PC-3 (cell line): ENCODE results near the gene MAP2K2. TPM values are rescaled to one million over a fixed set of nuclear protein-coding genes. Genes with fewer than 3 reads are reported as not detected.
A peak's percentile ranks its signal among the peaks of the same experiment; 100 is the strongest.

Source experiments
- ATAC-seq: fragments of 200-7000 bp; cut with Tn5 transposase; 2 replicates; pipeline ENCODE4 v1.9.1; 2020; ENCODE audit warnings: mild to moderate bottlenecking, moderate library complexity
- BruUV-seq: library from RNA; stranded (reverse); fragments of 400-500 nt; replicated peaks from 2 replicates; lab custom pipeline; 2021; lab: Mats Ljungman, UMichigan
- CTCF ChIA-PET: fragments of 300-600 bp; sonication (Branson Sonifier 250); formaldehyde crosslinking; loops from one replicate; lab custom pipeline; 2022; ENCODE audit warnings: antibody characterized with exemption; lab: Charles Lee
- POLR2A ChIA-PET: fragments of 300-600 bp; sonication (Branson Sonifier 250); formaldehyde crosslinking; loops from one replicate; lab custom pipeline; 2022; ENCODE audit warnings: antibody characterized with exemption; ENCODE audit not compliant: unreplicated experiment; lab: Charles Lee
- DNase-seq: peaks from one replicate; pipeline ENCODE4 v3.0.0-alpha.2; 2015
- H2AFZ ChIP-seq: fragments of 300-600 bp; sonication (generic); 2 replicates; pipeline ENCODE4 v1.6.0; 2016; ENCODE audit warnings: antibody characterized with exemption, low read length
- H3F3A ChIP-seq: fragments of 300-600 bp; sonication (generic); one replicate; pipeline ENCODE4 v1.6.0; 2017; ENCODE audit warnings: antibody characterized with exemption, low read length, control low read depth, mild to moderate bottlenecking; ENCODE audit not compliant: unreplicated experiment
- H3K27ac ChIP-seq: fragments of 300-600 bp; sonication (generic); 2 replicates; pipeline ENCODE4 v1.5.1; 2016; ENCODE audit warnings: mild to moderate bottlenecking, low read length
- H3K27me3 ChIP-seq: fragments of 300-600 bp; sonication (generic); 2 replicates; pipeline ENCODE4 v1.6.1; 2016; ENCODE audit warnings: low read length, mixed read lengths
- H3K36me3 ChIP-seq: fragments of 300-600 bp; sonication (generic); 2 replicates; pipeline ENCODE4 v1.6.1; 2016; ENCODE audit warnings: low read depth, mixed run types, low read length, mixed read lengths
- H3K4me1 ChIP-seq: fragments of 300-600 bp; sonication (generic); 2 replicates; pipeline ENCODE4 v1.5.1; 2016; ENCODE audit warnings: low read length; ENCODE audit not compliant: insufficient read depth
- H3K4me2 ChIP-seq: fragments of 300-600 bp; sonication (generic); 2 replicates; pipeline ENCODE4 v1.6.0; 2016; ENCODE audit warnings: low read length
- H3K4me3 ChIP-seq: fragments of 300-600 bp; sonication (generic); 2 replicates; pipeline ENCODE4 v1.5.1; 2016; ENCODE audit warnings: mild to moderate bottlenecking, low read length, mixed read lengths
- H3K79me2 ChIP-seq: fragments of 300-600 bp; sonication (generic); 2 replicates; pipeline ENCODE4 v1.6.1; 2017; ENCODE audit warnings: low read length, mixed read lengths
- H3K9ac ChIP-seq: fragments of 300-600 bp; sonication (generic); 2 replicates; pipeline ENCODE4 v1.6.0; 2016; ENCODE audit warnings: mild to moderate bottlenecking, low read length
- H3K9me2 ChIP-seq: fragments of 300-600 bp; sonication (generic); replicated peaks from 2 replicates; pipeline ENCODE4 v1.6.1; 2016; ENCODE audit warnings: mixed run types, low read length, mixed read lengths
- H3K9me3 ChIP-seq: fragments of 300-600 bp; sonication (generic); 2 replicates; pipeline ENCODE4 v1.6.1; 2016; ENCODE audit warnings: low read length, mixed read lengths
- H4K20me1 ChIP-seq: fragments of 300-600 bp; sonication (generic); 2 replicates; pipeline ENCODE4 v1.6.1; 2016; ENCODE audit warnings: low read length, mixed read lengths
- EZH2 ChIP-seq: fragments of 300-600 bp; sonication (generic); IDR thresholded peaks from one replicate; pipeline ENCODE4 v1.6.1; 2017; ENCODE audit warnings: antibody characterized with exemption, mild to moderate bottlenecking, low read length; ENCODE audit not compliant: unreplicated experiment
- EZH2phosphoT487 ChIP-seq: fragments of 300-600 bp; sonication (generic); IDR thresholded peaks from 2 replicates; pipeline ENCODE4 v1.6.1; 2018; ENCODE audit warnings: mild to moderate bottlenecking, antibody characterized with exemption, low read length, borderline replicate concordance
- intact Hi-C: fragments of 100-400 bp; cut with micrococcal nuclease; formaldehyde crosslinking; loops from 2 replicates; pipeline ENCODE4 v1.9.0; 2023
- total RNA-seq: library from RNA; depleted of rRNA; stranded (reverse); fragments of >200 nt; gene quantifications from 2 replicates; pipeline ENCODE4 v1.2.3, GENCODE V29; 2014
- TF ChIP-seq, protein P1 (sequence below): fragments of 300-600 bp; sonication (generic); conservative IDR thresholded peaks from 2 replicates; pipeline ENCODE4 v1.5.1; 2017; ENCODE audit warnings: antibody characterized with exemption, low read depth, mild to moderate bottlenecking, low read length

MAP2K2 gene
- total RNA-seq, 1 experiment from 2014 or later, result 229 TPM

GRCh38 chr19:4083677-4084546 lies 40.0 kb downstream of the MAP2K2 start:
- intact Hi-C loops, result no loop called here
- ATAC-seq (peak; percentile 59), DNase-seq (peak; percentile 61)
- Histone ChIP-seq H3K4me2 (peak overlapping the region; percentile 61), H2AFZ (peak overlapping the region; percentile 72), H3K4me1 (peaks cover 10% of the 10 kb centered on the region; the same call in 1 of the 2 replicates), H3K4me3 (peak overlapping the region; percentile 21; the same call in 1 of the 2 replicates), H3F3A (no peaks in the 10 kb centered on the region), H3K36me3 (no peaks in the 10 kb centered on the region), H3K27ac (peak overlapping the region; percentile 20; the same call in 1 of the 2 replicates), H3K9ac (peak overlapping the region; percentile 41), H3K9me2 (no peaks in the 10 kb centered on the region), H3K9me3 (no peaks in the 10 kb centered on the region), H4K20me1 (no peaks in the 10 kb centered on the region), H3K79me2 (no peaks in the 10 kb centered on the region), H3K27me3 (no peaks in the 10 kb centered on the region)
- no TSS peak for BruUV-seq
- POLR2A ChIA-PET, result no interaction called here
- TF ChIP-seq EZH2phosphoT487, result no peak
- no peak for TF ChIP-seq EZH2
- TF ChIP-seq, protein P1, sequence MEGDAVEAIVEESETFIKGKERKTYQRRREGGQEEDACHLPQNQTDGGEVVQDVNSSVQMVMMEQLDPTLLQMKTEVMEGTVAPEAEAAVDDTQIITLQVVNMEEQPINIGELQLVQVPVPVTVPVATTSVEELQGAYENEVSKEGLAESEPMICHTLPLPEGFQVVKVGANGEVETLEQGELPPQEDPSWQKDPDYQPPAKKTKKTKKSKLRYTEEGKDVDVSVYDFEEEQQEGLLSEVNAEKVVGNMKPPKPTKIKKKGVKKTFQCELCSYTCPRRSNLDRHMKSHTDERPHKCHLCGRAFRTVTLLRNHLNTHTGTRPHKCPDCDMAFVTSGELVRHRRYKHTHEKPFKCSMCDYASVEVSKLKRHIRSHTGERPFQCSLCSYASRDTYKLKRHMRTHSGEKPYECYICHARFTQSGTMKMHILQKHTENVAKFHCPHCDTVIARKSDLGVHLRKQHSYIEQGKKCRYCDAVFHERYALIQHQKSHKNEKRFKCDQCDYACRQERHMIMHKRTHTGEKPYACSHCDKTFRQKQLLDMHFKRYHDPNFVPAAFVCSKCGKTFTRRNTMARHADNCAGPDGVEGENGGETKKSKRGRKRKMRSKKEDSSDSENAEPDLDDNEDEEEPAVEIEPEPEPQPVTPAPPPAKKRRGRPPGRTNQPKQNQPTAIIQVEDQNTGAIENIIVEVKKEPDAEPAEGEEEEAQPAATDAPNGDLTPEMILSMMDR, result no peak
- CTCF ChIA-PET, result no interaction called here

DNA sequence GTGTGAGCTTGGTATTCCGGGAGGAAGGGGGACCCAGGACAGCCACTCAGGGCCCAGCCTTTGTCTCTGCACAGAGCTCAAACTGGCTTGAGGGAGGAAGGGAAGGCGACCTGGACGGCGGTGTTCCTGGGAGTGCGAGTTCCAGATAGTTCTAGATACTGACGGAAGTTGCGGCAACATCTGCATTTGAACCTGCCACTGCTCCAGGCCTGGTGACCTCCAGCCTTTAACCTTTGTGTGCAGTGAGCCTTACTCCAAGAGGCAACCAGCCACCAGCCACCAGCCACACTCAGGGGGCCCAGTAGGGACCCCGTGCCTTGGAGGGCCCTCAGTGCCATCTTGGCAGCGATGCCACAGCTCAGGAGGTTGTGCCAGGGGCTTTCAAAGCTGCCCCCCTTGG lies 41.8 kb downstream of the MAP2K2 start:
- CTCF ChIA-PET, result no interaction called here
- TF ChIP-seq, protein P1, result no peak
- TF ChIP-seq EZH2phosphoT487 (no peak), EZH2 (no peak)
- H3K27me3 ChIP-seq, result no peaks in the 10 kb centered on the region
- no peak overlapping the region for H3K4me3 ChIP-seq
- peaks cover 10% of the 10 kb centered on the region; the same call in 1 of the 2 replicates for H3K4me1 ChIP-seq
- no peak overlapping the region for H3K9ac ChIP-seq
- H3K9me3 ChIP-seq, result no peaks in the 10 kb centered on the region
- ATAC-seq (no peak), DNase-seq (no peak)
- no peak overlapping the region for H3K27ac ChIP-seq
- no peaks in the 10 kb centered on the region for H3K79me2 ChIP-seq
- no peaks in the 10 kb centered on the region for H4K20me1 ChIP-seq
- POLR2A ChIA-PET, result no interaction called here
- intact Hi-C loops, result no loop called here
- no peaks in the 10 kb centered on the region for H3F3A ChIP-seq
- H3K36me3 ChIP-seq, result no peaks in the 10 kb centered on the region
- no TSS peak for BruUV-seq
- no peak overlapping the region for H3K4me2 ChIP-seq
- H2AFZ ChIP-seq, result no peak overlapping the region
- no peaks in the 10 kb centered on the region for H3K9me2 ChIP-seq
